ENCODE data around the gene TOP2B.

Gene TOP2B

GRCh38 chr3:25664812-25665314, at the start of gene TOP2B:
Gene TOP2B, minus strand, starts transcription at chr3:25664907. Its CDS starts 610 bp downstream, at chr3:25664297.
- FAIRE-seq: peak; percentile 96

GRCh38 chr3:25713341-25713985, 48.8 kb upstream of the TOP2B start:
- no peak for FAIRE-seq

- no peak for FAIRE-seq
Measured at GRCh38 chr3:25711090-25711489, 46.4 kb upstream of the TOP2B start.

GRCh38 chr3:25708036-25708435, 43.3 kb upstream of the TOP2B start:
- no peak for FAIRE-seq

GRCh38 chr3:25707268-25707926, 42.7 kb upstream of the TOP2B start:
- no peak for FAIRE-seq

- no peak for FAIRE-seq
Measured at GRCh38 chr3:25706213-25706612, 41.5 kb upstream of the TOP2B start.

GRCh38 chr3:25697553-25697952, 32.8 kb upstream of the TOP2B start:
- FAIRE-seq: no peak

GRCh38 chr3:25695731-25696420, 31.2 kb upstream of the TOP2B start:
- no peak for FAIRE-seq

GRCh38 chr3:25693238-25693637, 28.5 kb upstream of the TOP2B start:
- no peak for FAIRE-seq

- no peak for FAIRE-seq
Measured at GRCh38 chr3:25692341-25692740, 27.6 kb upstream of the TOP2B start.

GRCh38 chr3:25690768-25691533, 26.2 kb upstream of the TOP2B start:
- no peak for FAIRE-seq

GRCh38 chr3:25689226-25689625, 24.5 kb upstream of the TOP2B start:
- no peak for FAIRE-seq

- no peak for FAIRE-seq
Measured at GRCh38 chr3:25687742-25688141, 23.0 kb upstream of the TOP2B start.

GRCh38 chr3:25686766-25687165, 22.1 kb upstream of the TOP2B start:
- FAIRE-seq: no peak

- no peak for FAIRE-seq
Measured at GRCh38 chr3:25683882-25684281, 19.2 kb upstream of the TOP2B start.

- FAIRE-seq: no peak
Measured at GRCh38 chr3:25683410-25683809, 18.7 kb upstream of the TOP2B start.

- no peak for FAIRE-seq
Measured at GRCh38 chr3:25679642-25680302, 15.1 kb upstream of the TOP2B start.

GRCh38 chr3:25679166-25679565, 14.5 kb upstream of the TOP2B start:
- FAIRE-seq: no peak

- no peak for FAIRE-seq
Measured at GRCh38 chr3:25678581-25678980, 13.9 kb upstream of the TOP2B start.

- no peak for FAIRE-seq
Measured at GRCh38 chr3:25677121-25677520, 12.4 kb upstream of the TOP2B start.

- no peak for FAIRE-seq
Measured at GRCh38 chr3:25674670-25675069, 10.0 kb upstream of the TOP2B start.

GRCh38 chr3:25673738-25674298, 9.1 kb upstream of the TOP2B start:
- FAIRE-seq: no peak
